ENCODE measurements around the gene EN1.

DNA sequence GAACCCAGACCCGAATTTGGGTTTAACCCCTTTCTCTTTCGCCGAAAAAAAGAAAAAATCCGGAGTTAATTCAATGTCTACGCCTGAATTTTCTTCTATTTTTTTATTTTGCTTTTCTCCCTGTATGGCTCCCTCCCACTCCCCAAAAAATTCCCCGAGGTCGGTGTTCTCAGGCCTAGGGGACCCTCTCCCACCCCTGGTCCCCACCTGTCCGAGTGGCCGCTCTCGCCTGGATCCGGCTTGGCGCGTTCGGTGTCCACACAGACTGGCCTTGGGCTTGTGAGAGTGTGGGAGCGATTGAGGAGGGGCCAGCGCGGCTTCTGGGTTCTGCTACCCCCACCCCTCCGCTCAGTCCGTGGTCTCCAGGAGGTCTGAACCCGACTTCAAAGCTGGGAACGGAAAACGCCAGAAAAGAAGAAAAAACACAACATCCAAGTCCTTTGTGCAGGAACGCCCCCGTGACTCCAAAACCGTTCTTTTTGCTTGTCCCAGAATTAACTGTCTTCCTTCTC lies 5.7 kb upstream of the EN1 start:
- TF ChIP-seq, protein P1, sequence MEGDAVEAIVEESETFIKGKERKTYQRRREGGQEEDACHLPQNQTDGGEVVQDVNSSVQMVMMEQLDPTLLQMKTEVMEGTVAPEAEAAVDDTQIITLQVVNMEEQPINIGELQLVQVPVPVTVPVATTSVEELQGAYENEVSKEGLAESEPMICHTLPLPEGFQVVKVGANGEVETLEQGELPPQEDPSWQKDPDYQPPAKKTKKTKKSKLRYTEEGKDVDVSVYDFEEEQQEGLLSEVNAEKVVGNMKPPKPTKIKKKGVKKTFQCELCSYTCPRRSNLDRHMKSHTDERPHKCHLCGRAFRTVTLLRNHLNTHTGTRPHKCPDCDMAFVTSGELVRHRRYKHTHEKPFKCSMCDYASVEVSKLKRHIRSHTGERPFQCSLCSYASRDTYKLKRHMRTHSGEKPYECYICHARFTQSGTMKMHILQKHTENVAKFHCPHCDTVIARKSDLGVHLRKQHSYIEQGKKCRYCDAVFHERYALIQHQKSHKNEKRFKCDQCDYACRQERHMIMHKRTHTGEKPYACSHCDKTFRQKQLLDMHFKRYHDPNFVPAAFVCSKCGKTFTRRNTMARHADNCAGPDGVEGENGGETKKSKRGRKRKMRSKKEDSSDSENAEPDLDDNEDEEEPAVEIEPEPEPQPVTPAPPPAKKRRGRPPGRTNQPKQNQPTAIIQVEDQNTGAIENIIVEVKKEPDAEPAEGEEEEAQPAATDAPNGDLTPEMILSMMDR (conservative IDR thresholded peaks at IDR 0.05; ENCODE audit: low read length), result no peak
- no peak for TF ChIP-seq EZH2phosphoT487 (IDR thresholded peaks at IDR 0.05; ENCODE audit: borderline replicate concordance)

All from Loucy (cell line).